CD4-positive, alpha-beta T cell treated with Interleukin-15 for 1 hour (primary cell): ENCODE results near the gene ZSWIM9.

ENCODE experiments used
- DNase-seq: peaks from one replicate; pipeline ENCODE4 v3.0.0-alpha.2; 2020

ZSWIM9 gene

GRCh38 chr19:48169939-48170803 lies at the start of gene ZSWIM9, which contains the start of gene LIG1:
Gene ZSWIM9 (plus strand): TSS chr19:48170680. CDS start chr19:48171803, 1,123 bp downstream.
Gene LIG1 (minus strand): TSS chr19:48170344. CDS start chr19:48165566, 4,778 bp downstream.
- peak; percentile 90 for DNase-seq

GRCh38 chr19:48121066-48121465 lies 49.4 kb upstream of the ZSWIM9 start:
- no peak for DNase-seq

GRCh38 chr19:48121909-48122371 lies 48.5 kb upstream of the ZSWIM9 start:
- no peak for DNase-seq

- DNase-seq, result no peak
Measured at GRCh38 chr19:48122421-48122820, 48.1 kb upstream of the ZSWIM9 start.

- no peak for DNase-seq
Measured at GRCh38 chr19:48123907-48124651, 46.4 kb upstream of the ZSWIM9 start.

GRCh38 chr19:48127561-48127960 lies 42.9 kb upstream of the ZSWIM9 start:
- no peak for DNase-seq

- no peak for DNase-seq
Measured at GRCh38 chr19:48133094-48133493, 37.4 kb upstream of the ZSWIM9 start.

GRCh38 chr19:48135411-48135810 lies 35.1 kb upstream of the ZSWIM9 start:
- DNase-seq, result no peak

GRCh38 chr19:48136547-48136946 lies 33.9 kb upstream of the ZSWIM9 start:
- no peak for DNase-seq

GRCh38 chr19:48137411-48137810 lies 33.1 kb upstream of the ZSWIM9 start:
- no peak for DNase-seq

- DNase-seq, result no peak
Measured at GRCh38 chr19:48139053-48139452, 31.4 kb upstream of the ZSWIM9 start.

- DNase-seq, result no peak
Measured at GRCh38 chr19:48147597-48148175, 22.8 kb upstream of the ZSWIM9 start.

- DNase-seq, result no peak
Measured at GRCh38 chr19:48148576-48148975, 21.9 kb upstream of the ZSWIM9 start.

- no peak for DNase-seq
Measured at GRCh38 chr19:48149430-48149829, 21.1 kb upstream of the ZSWIM9 start.

- DNase-seq, result peak; percentile 51
Measured at GRCh38 chr19:48152551-48152950, 17.9 kb upstream of the ZSWIM9 start.

- no peak for DNase-seq
Measured at GRCh38 chr19:48154003-48154402, 16.5 kb upstream of the ZSWIM9 start.

GRCh38 chr19:48158210-48158790 lies 12.2 kb upstream of the ZSWIM9 start:
- DNase-seq, result no peak

GRCh38 chr19:48168689-48169088 lies 1.8 kb upstream of the ZSWIM9 start:
- no peak for DNase-seq

GRCh38 chr19:48169578-48169938 lies 922 bp upstream of the ZSWIM9 start:
- DNase-seq, result peak; percentile 84

- DNase-seq, result no peak
Measured at GRCh38 chr19:48170817-48171347, 402 bp downstream of the ZSWIM9 start.

GRCh38 chr19:48171710-48172109 lies 1.2 kb downstream of the ZSWIM9 start:
- DNase-seq, result no peak

GRCh38 chr19:48174445-48175030 lies 4.1 kb downstream of the ZSWIM9 start:
- DNase-seq, result no peak
